C4-2B (cell line): ENCODE results near the gene GLYAT.

Source experiments
- CTCF ChIP-seq: fragments of 450-650 bp; conservative IDR thresholded peaks from 2 replicates; pipeline ENCODE4 v1.5.1; 2017; ENCODE audit warnings: mild to moderate bottlenecking
- ZFX ChIP-seq: fragments of 450-650 bp; IDR thresholded peaks from 2 replicates; pipeline ENCODE4 v1.6.1; 2017

- TF ChIP-seq CTCF (no peak), ZFX (no peak)
These were observed 59.6 kb downstream of the GLYAT start for GRCh38 chr11:58671983-58672633.
